Activated T-helper 2 cell treated with anti-CD3 and anti-CD28 coated beads, Interferon-gamma antibody, Interleukin-2, Interleukin-4, amounts not matched to agents 10 μg/mL and 5 μg/mL and 100 μg/mL, durations not matched to agents 14 hours and 24 hours and 36 hours (primary cell): Measurements from ENCODE around the gene DAPK1. TPM values are rescaled to one million over a fixed set of nuclear protein-coding genes. Genes with fewer than 3 reads are reported as not detected.

Experiments used
- DNase-seq: peaks from one replicate; pipeline ENCODE4 v3.0.0; 2021; ENCODE audit warnings: low spot score
- H3K27ac Mint-ChIP-seq: one replicate; pipeline ENCODE4 v1.8.0; 2021; ENCODE audit warnings: mixed read lengths
- H3K27me3 Mint-ChIP-seq: one replicate; pipeline ENCODE4 v1.8.0; 2021; ENCODE audit warnings: low read depth, mixed read lengths
- H3K36me3 Mint-ChIP-seq: one replicate; pipeline ENCODE4 v1.8.0; 2021; ENCODE audit warnings: low read depth, mixed read lengths
- H3K4me1 Mint-ChIP-seq: one replicate; pipeline ENCODE4 v1.8.0; 2021; ENCODE audit warnings: low read depth, mixed read lengths
- H3K4me3 Mint-ChIP-seq: one replicate; pipeline ENCODE4 v1.8.0; 2021; ENCODE audit warnings: low read depth, mild to moderate bottlenecking, moderate library complexity, mixed read lengths
- H3K9me3 Mint-ChIP-seq: one replicate; pipeline ENCODE4 v1.8.0; 2021; ENCODE audit warnings: mixed read lengths
- intact Hi-C: fragments of 100-400 bp; cut with micrococcal nuclease; formaldehyde crosslinking; loops from one replicate; pipeline ENCODE4 v1.15.1; 2023
- total RNA-seq: library from RNA; stranded (reverse); gene quantifications from 2 replicates; pipeline ENCODE4 v1.2.3, GENCODE V29; 2022

The DAPK1 gene
- total RNA-seq, 1 donor from 2014 or later: 39.1 TPM

DNA sequence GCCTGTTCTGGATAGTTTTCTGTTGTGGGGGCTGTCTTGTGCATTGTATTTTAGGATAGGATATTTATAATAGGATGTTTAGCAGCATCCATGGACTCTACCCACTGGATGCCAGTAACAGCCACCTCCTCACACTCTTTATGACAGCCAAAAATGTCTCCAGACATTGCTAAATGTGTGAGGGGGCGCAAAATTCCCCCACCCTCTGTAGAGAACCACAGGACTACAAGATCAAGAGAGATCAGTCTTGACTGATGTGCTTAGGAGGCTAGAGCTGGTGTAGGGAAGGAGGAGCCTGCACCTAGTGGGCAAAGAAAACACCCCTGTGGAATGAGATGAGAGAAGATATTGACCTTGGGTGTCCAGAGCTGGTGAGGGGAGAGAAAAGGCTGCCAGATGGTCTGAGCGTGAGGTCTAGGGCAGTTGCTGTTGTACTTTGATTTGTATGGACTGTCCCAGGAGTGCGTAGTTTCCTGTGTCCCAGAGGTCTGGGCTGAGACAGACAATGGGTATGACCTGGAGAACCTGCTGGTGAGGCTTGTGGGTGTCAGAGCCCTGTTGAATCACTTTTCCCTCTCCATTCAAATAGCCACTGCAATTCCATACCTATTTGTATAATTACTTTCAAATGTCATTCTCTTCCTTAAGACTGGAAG lies 16.3 kb downstream of the DAPK1 start:
- intact Hi-C loops: no loop called here
- no peak overlapping the region for H3K27ac Mint-ChIP-seq
- H3K4me3 Mint-ChIP-seq: no peak overlapping the region
- H3K9me3 Mint-ChIP-seq: no peaks in the 10 kb centered on the region
- no peak for DNase-seq
- no peaks in the 10 kb centered on the region for H3K27me3 Mint-ChIP-seq
- peaks cover 9% of the 10 kb centered on the region for H3K4me1 Mint-ChIP-seq
- no peaks in the 10 kb centered on the region for H3K36me3 Mint-ChIP-seq

GRCh38 chr9:87515006-87515405 lies 17.3 kb downstream of the DAPK1 start:
- DNase-seq: no peak
- Mint-ChIP-seq H3K27ac (no peak overlapping the region), H3K9me3 (no peaks in the 10 kb centered on the region), H3K4me1 (peaks cover 9% of the 10 kb centered on the region), H3K27me3 (no peaks in the 10 kb centered on the region), H3K36me3 (no peaks in the 10 kb centered on the region), H3K4me3 (no peak overlapping the region)
- intact Hi-C loops: no loop called here

GRCh38 chr9:87515588-87516221 lies 18.0 kb downstream of the DAPK1 start:
- Mint-ChIP-seq H3K36me3 (no peaks in the 10 kb centered on the region), H3K4me3 (no peak overlapping the region), H3K9me3 (no peaks in the 10 kb centered on the region), H3K27me3 (no peaks in the 10 kb centered on the region), H3K27ac (no peak overlapping the region), H3K4me1 (peaks cover 9% of the 10 kb centered on the region)
- intact Hi-C loops: no loop called here
- DNase-seq: no peak

DNA sequence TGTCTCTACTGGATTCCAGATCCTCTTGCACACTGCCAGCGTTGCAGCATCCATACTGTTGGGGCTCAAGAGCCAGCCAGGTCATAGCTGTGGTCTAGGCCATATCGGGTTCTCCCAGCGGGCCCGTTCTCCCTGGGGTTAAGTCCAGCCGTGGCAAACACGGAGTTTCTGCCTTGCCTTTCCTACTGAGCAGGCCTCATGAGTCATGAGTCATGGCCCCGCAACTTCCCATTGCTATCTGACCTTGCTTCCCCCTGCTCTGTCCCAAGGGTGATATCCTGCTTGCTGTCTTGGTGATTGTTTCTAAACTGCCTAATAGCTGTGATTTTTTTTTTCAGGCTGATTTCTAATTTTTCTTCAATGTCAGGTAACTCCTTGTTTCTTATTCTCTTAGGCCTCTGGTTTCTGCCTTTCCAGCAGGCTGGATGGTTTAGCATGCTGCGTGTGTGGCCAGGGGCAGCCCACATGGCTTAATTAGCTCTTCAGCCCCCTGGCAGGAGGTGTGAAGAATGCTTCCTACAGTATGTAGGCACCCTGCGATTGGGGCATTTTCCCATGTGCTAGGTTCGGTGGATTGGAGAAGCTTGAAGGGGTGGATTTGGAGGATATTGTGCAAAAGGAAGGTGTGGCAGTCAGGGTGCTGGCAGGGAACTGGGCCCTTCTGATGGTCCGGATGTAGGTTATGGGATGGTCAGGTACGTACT lies 18.7 kb downstream of the DAPK1 start:
- no peak overlapping the region for H3K4me3 Mint-ChIP-seq
- H3K9me3 Mint-ChIP-seq: no peaks in the 10 kb centered on the region
- peaks cover 9% of the 10 kb centered on the region for H3K4me1 Mint-ChIP-seq
- no peak for DNase-seq
- intact Hi-C loops: no loop called here
- H3K27me3 Mint-ChIP-seq: no peaks in the 10 kb centered on the region
- H3K27ac Mint-ChIP-seq: no peak overlapping the region
- H3K36me3 Mint-ChIP-seq: no peaks in the 10 kb centered on the region

DNA sequence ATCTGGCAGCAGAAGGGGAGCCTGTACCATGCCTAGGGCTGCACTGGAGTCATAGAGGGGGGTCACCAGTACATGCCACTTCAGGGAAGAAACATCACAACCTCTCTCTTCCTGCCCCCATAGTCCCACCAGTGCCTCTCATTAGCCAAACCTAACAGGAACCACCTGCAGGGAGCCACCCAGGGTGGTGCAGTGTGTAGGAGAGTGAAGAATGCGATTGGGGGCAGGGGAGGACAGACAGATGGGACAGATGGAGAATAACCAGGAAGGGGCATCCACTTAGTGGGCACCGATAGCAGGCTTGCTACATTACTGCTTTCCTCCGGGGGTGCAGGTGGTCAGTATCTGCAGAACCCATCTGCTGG lies 19.2 kb downstream of the DAPK1 start:
- Mint-ChIP-seq H3K27ac (no peak overlapping the region), H3K4me3 (no peak overlapping the region), H3K36me3 (no peaks in the 10 kb centered on the region), H3K27me3 (peaks cover 2% of the 10 kb centered on the region), H3K9me3 (no peaks in the 10 kb centered on the region), H3K4me1 (peaks cover 9% of the 10 kb centered on the region)
- no peak for DNase-seq
- intact Hi-C loops: no loop called here

- intact Hi-C loops: no loop called here
- H3K4me3 Mint-ChIP-seq: no peak overlapping the region
- DNase-seq: no peak
- H3K9me3 Mint-ChIP-seq: no peaks in the 10 kb centered on the region
- H3K27ac Mint-ChIP-seq: no peak overlapping the region
- H3K27me3 Mint-ChIP-seq: peaks cover 2% of the 10 kb centered on the region
- H3K4me1 Mint-ChIP-seq: peaks cover 9% of the 10 kb centered on the region
- no peaks in the 10 kb centered on the region for H3K36me3 Mint-ChIP-seq
These were observed 20.1 kb downstream of the DAPK1 start for GRCh38 chr9:87517732-87518131.

DNA sequence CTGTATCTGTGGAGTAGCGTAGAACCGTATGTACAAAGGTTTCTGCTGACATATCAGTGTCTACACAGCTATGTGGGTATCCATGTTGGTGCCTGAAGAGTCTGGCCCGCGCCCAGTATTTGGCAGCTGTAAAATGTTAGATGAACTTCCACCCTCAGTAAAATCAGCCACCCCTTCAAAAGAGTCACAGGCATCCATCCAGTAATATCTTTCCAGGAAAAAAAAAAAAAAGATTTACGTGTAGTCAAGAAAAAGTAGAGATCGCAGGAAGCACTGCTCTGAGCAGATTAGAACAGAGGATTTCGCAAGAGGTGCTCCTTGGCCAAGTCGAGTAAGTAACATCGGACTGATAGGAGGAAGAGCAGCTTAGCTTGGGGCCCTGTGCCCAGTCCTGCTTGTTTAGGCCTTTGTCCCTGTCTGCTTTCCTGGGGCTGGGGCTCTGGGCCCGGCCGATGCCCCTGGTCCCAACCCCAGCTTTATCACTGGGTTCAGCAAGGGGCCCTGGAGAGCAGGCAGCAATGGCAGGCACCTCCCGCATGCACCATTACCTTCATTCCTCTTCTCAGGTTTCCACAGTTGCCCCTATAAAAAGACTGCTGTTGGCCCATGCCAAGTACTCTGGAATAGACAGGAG lies 21.2 kb downstream of the DAPK1 start:
- Mint-ChIP-seq H3K4me1 (peaks cover 7% of the 10 kb centered on the region), H3K9me3 (no peaks in the 10 kb centered on the region), H3K27ac (no peak overlapping the region), H3K4me3 (no peak overlapping the region), H3K27me3 (peaks cover 2% of the 10 kb centered on the region), H3K36me3 (no peaks in the 10 kb centered on the region)
- intact Hi-C loops: no loop called here
- DNase-seq: no peak

DNA sequence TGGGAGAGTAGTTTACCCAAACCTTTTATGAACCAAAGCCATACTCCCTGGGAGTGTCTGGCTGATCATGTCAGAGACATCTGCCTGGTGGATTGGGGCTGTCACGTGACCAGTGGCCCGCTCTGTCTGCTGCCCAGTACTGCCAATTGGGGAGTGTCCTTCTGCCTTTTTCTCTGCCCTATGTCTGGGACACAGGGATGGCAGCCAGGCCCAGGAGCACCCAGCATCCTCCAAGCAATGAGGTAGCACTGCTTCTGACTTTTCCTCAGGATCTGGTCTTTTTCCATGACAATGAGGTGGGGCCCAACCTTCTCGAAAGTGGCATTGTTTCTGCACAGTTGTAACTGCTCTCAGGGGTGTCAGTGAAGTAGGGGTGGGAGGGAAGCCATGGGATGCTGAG lies 21.8 kb downstream of the DAPK1 start:
- H3K36me3 Mint-ChIP-seq: no peaks in the 10 kb centered on the region
- DNase-seq: no peak
- H3K27ac Mint-ChIP-seq: no peak overlapping the region
- H3K27me3 Mint-ChIP-seq: peaks cover 2% of the 10 kb centered on the region
- H3K9me3 Mint-ChIP-seq: no peaks in the 10 kb centered on the region
- peaks cover 3% of the 10 kb centered on the region for H3K4me1 Mint-ChIP-seq
- H3K4me3 Mint-ChIP-seq: no peak overlapping the region
- intact Hi-C loops: no loop called here

- Mint-ChIP-seq H3K27me3 (peaks cover 2% of the 10 kb centered on the region), H3K9me3 (no peaks in the 10 kb centered on the region), H3K4me3 (no peak overlapping the region), H3K4me1 (no peaks in the 10 kb centered on the region), H3K27ac (no peak overlapping the region), H3K36me3 (no peaks in the 10 kb centered on the region)
- intact Hi-C loops: no loop called here
- DNase-seq: no peak
These were observed 22.6 kb downstream of the DAPK1 start for GRCh38 chr9:87520172-87520683.

GRCh38 chr9:87521834-87522233 lies 24.2 kb downstream of the DAPK1 start:
- Mint-ChIP-seq H3K27ac (no peak overlapping the region), H3K27me3 (peaks cover 2% of the 10 kb centered on the region)

GRCh38 chr9:87524061-87524460 lies 26.4 kb downstream of the DAPK1 start:
- no peak for DNase-seq
- H3K4me3 Mint-ChIP-seq: no peak overlapping the region
- no peaks in the 10 kb centered on the region for H3K36me3 Mint-ChIP-seq
- no peaks in the 10 kb centered on the region for H3K4me1 Mint-ChIP-seq
- H3K9me3 Mint-ChIP-seq: no peaks in the 10 kb centered on the region
- peaks cover 2% of the 10 kb centered on the region for H3K27me3 Mint-ChIP-seq
- no peak overlapping the region for H3K27ac Mint-ChIP-seq
- intact Hi-C loops: no loop called here

More at GRCh38 chr9:87521834-87522233, 24.2 kb downstream of the DAPK1 start:
- H3K4me3 Mint-ChIP-seq: no peak overlapping the region
- intact Hi-C loops: no loop called here
- H3K4me1 Mint-ChIP-seq: no peaks in the 10 kb centered on the region
- no peaks in the 10 kb centered on the region for H3K9me3 Mint-ChIP-seq
- H3K36me3 Mint-ChIP-seq: no peaks in the 10 kb centered on the region
- no peak for DNase-seq

DNA sequence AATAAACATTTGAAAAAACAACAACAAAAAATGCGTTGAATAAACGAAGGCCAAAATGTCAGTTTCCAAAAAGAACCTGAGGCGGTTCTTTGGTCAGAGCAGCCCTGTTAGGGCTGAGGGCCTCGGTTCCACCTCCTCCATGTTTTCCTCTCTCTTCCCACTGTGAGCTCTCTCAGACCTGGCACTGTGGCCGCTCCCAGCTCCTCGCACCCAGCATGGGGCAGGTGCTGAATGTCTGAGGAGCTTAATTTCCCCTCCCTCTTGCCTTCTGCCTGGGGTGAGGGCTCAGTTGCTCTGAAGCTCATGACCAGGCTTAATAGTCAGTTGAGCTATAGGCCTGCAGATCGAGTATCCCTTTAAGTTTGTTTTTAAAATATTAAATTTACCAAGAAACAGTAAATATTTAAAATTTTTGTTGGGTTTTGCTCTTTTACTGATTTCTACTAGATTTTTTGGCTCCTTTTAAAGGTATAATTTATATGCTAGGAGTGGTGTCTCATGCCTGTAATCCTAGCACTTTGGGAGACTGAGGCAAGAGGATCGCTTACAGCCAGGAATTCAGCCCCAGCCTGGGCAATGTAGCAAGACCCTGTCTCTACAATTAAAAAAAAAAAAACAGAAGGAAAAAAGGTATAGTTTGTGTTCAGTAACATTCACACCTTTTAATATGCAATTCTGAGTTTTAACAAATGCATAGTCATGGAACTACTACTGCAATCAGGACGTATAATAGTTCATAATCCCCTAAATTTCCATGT lies 28.1 kb downstream of the DAPK1 start:
- peaks cover 2% of the 10 kb centered on the region for H3K27me3 Mint-ChIP-seq
- H3K4me3 Mint-ChIP-seq: no peak overlapping the region
- no peaks in the 10 kb centered on the region for H3K9me3 Mint-ChIP-seq
- intact Hi-C loops: no loop called here
- no peak overlapping the region for H3K27ac Mint-ChIP-seq
- no peaks in the 10 kb centered on the region for H3K36me3 Mint-ChIP-seq
- DNase-seq: no peak
- no peaks in the 10 kb centered on the region for H3K4me1 Mint-ChIP-seq
